CD14-positive monocyte (primary cell): ENCODE results near the gene RWDD4. TPM values are rescaled to one million over a fixed set of nuclear protein-coding genes. Genes with fewer than 3 reads are reported as not detected.

ENCODE experiments used
- DNase-seq, 3 donors: peaks; one replicate each; pipeline ENCODE4 v3.0.0-alpha.2; 2011 to 2022
- H2AFZ ChIP-seq: 2 replicates; pipeline ENCODE4 v1.6.0; 2012; ENCODE audit warnings: mild to moderate bottlenecking, low read depth, low read length, inconsistent platforms; ENCODE audit not compliant: insufficient read depth, poor library complexity, severe bottlenecking
- H3K27ac ChIP-seq, 2 donors: 1 replicate in 1 of 2; 2 replicates in 1 of 2; pipeline ENCODE4 v1.5.1; 2012 to 2013; ENCODE audit warnings: low read length in 2 of 2, control low read depth in 1 of 2, inconsistent platforms in 1 of 2, low read depth in 1 of 2, mild to moderate bottlenecking in 1 of 2
- H3K27me3 ChIP-seq, 2 donors: one replicate each; pipeline versions ENCODE4 v1.6.0 to v1.6.1; 2011 to 2013; ENCODE audit warnings: low read length in 2 of 2; ENCODE audit not compliant: control insufficient read depth in 2 of 2, insufficient read depth in 2 of 2
- H3K36me3 ChIP-seq, 2 donors: replicated peaks in 1 of 2; 1 replicate in 1 of 2; 2 replicates in 1 of 2; pipeline versions ENCODE4 v1.5.1 to v1.6.1; 2012 to 2013; ENCODE audit warnings: low read length in 2 of 2, control low read depth in 1 of 2, inconsistent platforms in 1 of 2, mild to moderate bottlenecking in 1 of 2; ENCODE audit not compliant: insufficient read depth in 2 of 2, control insufficient read depth in 1 of 2
- H3K4me1 ChIP-seq, 2 donors: 1 replicate in 1 of 2; 2 replicates in 1 of 2; pipeline versions ENCODE4 v1.5.1 to v1.6.1; 2012 to 2013; ENCODE audit warnings: low read length in 2 of 2, control low read depth in 1 of 2, inconsistent platforms in 1 of 2, mild to moderate bottlenecking in 1 of 2, moderate library complexity in 1 of 2; ENCODE audit not compliant: insufficient read depth in 2 of 2, control insufficient read depth in 1 of 2
- H3K4me2 ChIP-seq: replicated peaks from 2 replicates; pipeline ENCODE3; 2012; ENCODE audit warnings: low read length, moderate library complexity, mild to moderate bottlenecking; ENCODE audit not compliant: poor library complexity, severe bottlenecking; ENCODE audit errors: extremely low read depth
- H3K4me3 ChIP-seq, 3 experiments: fragments of 200-600 bp in 1 of 3; sonication (generic) in 1 of 3; replicated peaks in 1 of 3; 1 replicate in 2 of 3; 2 replicates in 1 of 3; pipeline ENCODE4 v1.5.1; 2011 to 2013; ENCODE audit warnings: low read length in 3 of 3, mild to moderate bottlenecking in 3 of 3, control low read depth in 2 of 3, low read depth in 2 of 3, inconsistent platforms in 1 of 3, moderate library complexity in 1 of 3
- H3K79me2 ChIP-seq: 2 replicates; pipeline ENCODE4 v1.6.0; 2012; ENCODE audit warnings: mild to moderate bottlenecking, control low read depth, inconsistent platforms, low read length, moderate library complexity; ENCODE audit not compliant: insufficient read depth
- H3K9ac ChIP-seq: 2 replicates; pipeline ENCODE4 v1.6.0; 2017; ENCODE audit warnings: low read length, mild to moderate bottlenecking; ENCODE audit not compliant: insufficient read depth, poor library complexity, severe bottlenecking
- H3K9me3 ChIP-seq, 2 donors: replicated peaks in 1 of 2; 1 replicate in 1 of 2; 2 replicates in 1 of 2; pipeline versions ENCODE4 v1.5.1 to v1.6.1; 2012 to 2013; ENCODE audit warnings: low read length in 2 of 2, control low read depth in 1 of 2; ENCODE audit not compliant: control insufficient read depth in 1 of 2, insufficient read depth in 1 of 2
- H4K20me1 ChIP-seq: 2 replicates; pipeline ENCODE4 v1.6.0; 2012; ENCODE audit warnings: mild to moderate bottlenecking, low read length, control low read depth, moderate library complexity; ENCODE audit not compliant: insufficient read depth
- H3K27ac Mint-ChIP-seq, 7 donors: one replicate each; pipeline ENCODE4 v1.8.0; 2020; ENCODE audit warnings: mild to moderate bottlenecking in 7 of 7, mixed read lengths in 7 of 7, moderate library complexity in 6 of 7, inconsistent platforms in 2 of 7
- H3K27me3 Mint-ChIP-seq, 3 donors: one replicate each; pipeline ENCODE4 v1.8.0; 2021 to 2022; ENCODE audit warnings: low read depth in 3 of 3, mild to moderate bottlenecking in 3 of 3, mixed read lengths in 3 of 3, moderate library complexity in 3 of 3, inconsistent platforms in 1 of 3
- H3K36me3 Mint-ChIP-seq, 2 donors: one replicate each; pipeline ENCODE4 v1.8.0; 2020; ENCODE audit warnings: mixed read lengths in 2 of 2, inconsistent platforms in 1 of 2, mild to moderate bottlenecking in 1 of 2
- H3K4me1 Mint-ChIP-seq: one replicate; pipeline ENCODE4 v1.8.0; 2020; ENCODE audit warnings: mild to moderate bottlenecking, mixed read lengths
- H3K4me3 Mint-ChIP-seq, 2 donors: one replicate each; pipeline ENCODE4 v1.8.0; 2020; ENCODE audit warnings: mild to moderate bottlenecking in 2 of 2, mixed read lengths in 2 of 2, moderate library complexity in 1 of 2
- H3K9me3 Mint-ChIP-seq, 7 donors: one replicate each; pipeline ENCODE4 v1.8.0; 2020 to 2022; ENCODE audit warnings: mixed read lengths in 7 of 7, mild to moderate bottlenecking in 6 of 7, moderate library complexity in 6 of 7, inconsistent platforms in 2 of 7
- WGBS: methylation state at CpG from one replicate; pipeline ENCODE4 v1.1.5; 2013; ENCODE audit warnings: missing lambda C conversion rate; ENCODE audit not compliant: insufficient coverage; 5-methylcytosine and 5-hydroxymethylcytosine counted together
- intact Hi-C, 2 donors: fragments of 100-400 bp; cut with micrococcal nuclease; formaldehyde crosslinking; loops; one replicate each; pipeline versions ENCODE4 v1.15.0 to v1.15.1; 2023
- polyA plus RNA-seq, 3 donors: library from polyadenylated mRNA; depleted of rRNA in 1 of 3; unstranded in 2 of 3; stranded (reverse) in 1 of 3; fragments of 300-500 nt in 2 of 3; fragments of >200 nt in 1 of 3; fragmentation: Illumina TruSeq in 2 of 3; gene quantifications; 1 replicate in 2 of 3; 2 replicates in 1 of 3; pipeline ENCODE4 v1.2.3, GENCODE V29; 2012 to 2021
- TF ChIP-seq, protein P1 (sequence below): fragments of 200-600 bp; IDR thresholded peaks from one replicate; pipeline ENCODE4 v1.8.0; 2022; ENCODE audit warnings: antibody characterized with exemption, mild to moderate bottlenecking

RWDD4 gene
- polyA plus RNA-seq, 3 donors = 4.4 to 21.2 (median 16.5) TPM

DNA sequence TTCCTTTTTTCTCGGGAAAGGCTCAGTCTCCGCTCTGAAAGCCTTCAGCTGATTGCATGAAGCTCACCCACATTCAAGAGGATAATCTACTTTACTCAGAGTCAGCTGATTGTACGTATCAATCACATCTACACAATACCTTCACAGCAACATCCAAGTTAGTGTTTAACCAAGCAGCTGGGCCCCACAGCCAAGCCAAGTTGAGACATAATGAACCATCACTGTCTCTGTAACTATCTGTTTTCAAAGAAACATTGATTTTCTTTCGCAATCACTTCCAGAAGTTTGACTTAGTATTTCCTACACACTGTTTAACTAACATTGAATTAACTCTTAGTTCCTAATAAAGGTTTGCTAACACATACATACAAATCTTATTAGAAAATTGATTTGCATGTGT lies 40.3 kb downstream of the RWDD4 start:
- Histone ChIP-seq H3K4me3 (no peak overlapping the region), H4K20me1 (no peaks in the 10 kb centered on the region), H2AFZ (no peak overlapping the region), H3K27ac (no peak overlapping the region), H3K9ac (no peak overlapping the region), H3K79me2 (no peaks in the 10 kb centered on the region), H3K4me1 (peaks cover 19 to 21% of the 10 kb centered on the region in 2 donors), H3K9me3 (peaks cover 0 to 2% of the 10 kb centered on the region in 2 donors), H3K36me3 (no peaks in the 10 kb centered on the region), H3K4me2 (no peak overlapping the region), H3K27me3 (no peaks in the 10 kb centered on the region)
- H3K27ac Mint-ChIP-seq = no peak overlapping the region
- WGBS = 96% methylated on average over 3 of the region's 4 CpGs
- peaks cover 17% of the 10 kb centered on the region for H3K4me1 Mint-ChIP-seq
- no peak for DNase-seq
- TF ChIP-seq, protein P1, sequence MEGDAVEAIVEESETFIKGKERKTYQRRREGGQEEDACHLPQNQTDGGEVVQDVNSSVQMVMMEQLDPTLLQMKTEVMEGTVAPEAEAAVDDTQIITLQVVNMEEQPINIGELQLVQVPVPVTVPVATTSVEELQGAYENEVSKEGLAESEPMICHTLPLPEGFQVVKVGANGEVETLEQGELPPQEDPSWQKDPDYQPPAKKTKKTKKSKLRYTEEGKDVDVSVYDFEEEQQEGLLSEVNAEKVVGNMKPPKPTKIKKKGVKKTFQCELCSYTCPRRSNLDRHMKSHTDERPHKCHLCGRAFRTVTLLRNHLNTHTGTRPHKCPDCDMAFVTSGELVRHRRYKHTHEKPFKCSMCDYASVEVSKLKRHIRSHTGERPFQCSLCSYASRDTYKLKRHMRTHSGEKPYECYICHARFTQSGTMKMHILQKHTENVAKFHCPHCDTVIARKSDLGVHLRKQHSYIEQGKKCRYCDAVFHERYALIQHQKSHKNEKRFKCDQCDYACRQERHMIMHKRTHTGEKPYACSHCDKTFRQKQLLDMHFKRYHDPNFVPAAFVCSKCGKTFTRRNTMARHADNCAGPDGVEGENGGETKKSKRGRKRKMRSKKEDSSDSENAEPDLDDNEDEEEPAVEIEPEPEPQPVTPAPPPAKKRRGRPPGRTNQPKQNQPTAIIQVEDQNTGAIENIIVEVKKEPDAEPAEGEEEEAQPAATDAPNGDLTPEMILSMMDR = no peak
- H3K27me3 Mint-ChIP-seq = peaks cover 0 to 9% (median 2%) of the 10 kb centered on the region in 3 donors
- peaks cover 0 to 7% (median 3%) of the 10 kb centered on the region in 7 donors for H3K9me3 Mint-ChIP-seq
- intact Hi-C loops = no loop called here
- no peak overlapping the region for H3K4me3 Mint-ChIP-seq
- no peaks in the 10 kb centered on the region for H3K36me3 Mint-ChIP-seq

- H3K4me1 ChIP-seq = peaks cover 11 to 13% of the 10 kb centered on the region in 2 donors
- H3K9me3 ChIP-seq = peaks cover 0 to 2% of the 10 kb centered on the region in 2 donors
- WGBS = 100% methylated on average over 2 of the region's 2 CpGs
- H3K9ac ChIP-seq = no peak overlapping the region
- H3K4me3 ChIP-seq = no peak overlapping the region
- Mint-ChIP-seq H3K27me3 (peaks cover 2 to 9% (median 2%) of the 10 kb centered on the region in 3 donors), H3K36me3 (no peaks in the 10 kb centered on the region), H3K9me3 (peaks cover 0 to 7% (median 3%) of the 10 kb centered on the region in 7 donors), H3K4me3 (no peak overlapping the region), H3K4me1 (peaks cover 11% of the 10 kb centered on the region), H3K27ac (peak overlapping the region in 4 of 7 donors; percentile 46 to 82 (median 52))
- TF ChIP-seq, protein P1 = no peak
- intact Hi-C loops = no loop called here
- no peak overlapping the region for H3K4me2 ChIP-seq
- H2AFZ ChIP-seq = no peak overlapping the region
- no peaks in the 10 kb centered on the region for H3K27me3 ChIP-seq
- no peak for DNase-seq
- no peaks in the 10 kb centered on the region for H4K20me1 ChIP-seq
- H3K27ac ChIP-seq = peak overlapping the region in 1 of 2 donors; percentile 30
- no peaks in the 10 kb centered on the region for H3K36me3 ChIP-seq
- H3K79me2 ChIP-seq = no peaks in the 10 kb centered on the region
Observed at GRCh38 chr4:183617075-183617474, 41.9 kb downstream of the RWDD4 start.
